Renal cortical epithelial cell (primary cell): Measurements from ENCODE around the gene HIVEP1. TPM values are rescaled to one million over a fixed set of nuclear protein-coding genes. Genes with fewer than 3 reads are reported as not detected.
A peak's percentile ranks its signal among the peaks of the same experiment; 100 is the strongest.
"Not testable (repeated sequence)": the region's sequence is repeated elsewhere in the genome, so short reads cannot be mapped to it uniquely, and the experiment has no call there.

Source experiments
- DNase-seq: peaks from one replicate; pipeline ENCODE4 v3.0.0-alpha.2; 2011; ENCODE audit warnings: low read depth
- total RNA-seq: library from RNA; depleted of rRNA; stranded (reverse); fragments of >200 nt; gene quantifications from 2 replicates; pipeline ENCODE4 v1.2.3, GENCODE V29; 2014

Gene HIVEP1
- total RNA-seq, 1 donor from 2014 or later = 15.2 TPM

- peak; percentile 72 for DNase-seq
Measured at GRCh38 chr6:12155769-12156168, 143.7 kb downstream of the HIVEP1 start.

- DNase-seq = no peak
Measured at GRCh38 chr6:12158686-12159415, 146.7 kb downstream of the HIVEP1 start.

- peak; percentile 72 for DNase-seq
Measured at GRCh38 chr6:12160326-12160725, 148.2 kb downstream of the HIVEP1 start.

- peak; percentile 59 for DNase-seq
Measured at GRCh38 chr6:12162213-12162612, 150.1 kb downstream of the HIVEP1 start.

- DNase-seq = no peak
Measured at GRCh38 chr6:12163149-12163548, 151.0 kb downstream of the HIVEP1 start.

GRCh38 chr6:12163744-12164507 lies 151.8 kb downstream of the HIVEP1 start:
- DNase-seq = no peak

GRCh38 chr6:12164508-12164770 lies 152.3 kb downstream of the HIVEP1 start:
- DNase-seq = no peak

- DNase-seq = no peak
Measured at GRCh38 chr6:12165297-12165696, 153.2 kb downstream of the HIVEP1 start.

- no peak for DNase-seq
Measured at GRCh38 chr6:12165722-12166280, 153.7 kb downstream of the HIVEP1 start.

- DNase-seq = no peak
Measured at GRCh38 chr6:12169377-12169776, 157.3 kb downstream of the HIVEP1 start.

- DNase-seq = no peak
Measured at GRCh38 chr6:12170351-12171092, 158.4 kb downstream of the HIVEP1 start.

GRCh38 chr6:12171717-12172116 lies 159.6 kb downstream of the HIVEP1 start:
- no peak for DNase-seq

- DNase-seq = no peak
Measured at GRCh38 chr6:12172572-12172971, 160.5 kb downstream of the HIVEP1 start.

- DNase-seq = no peak
Measured at GRCh38 chr6:12173181-12173580, 161.1 kb downstream of the HIVEP1 start.

GRCh38 chr6:12173661-12174060 lies 161.5 kb downstream of the HIVEP1 start:
- peak; percentile 85 for DNase-seq

- DNase-seq = peak; percentile 43
Measured at GRCh38 chr6:12174878-12175277, 162.8 kb downstream of the HIVEP1 start.

- DNase-seq = no peak
Measured at GRCh38 chr6:12175626-12176025, 163.5 kb downstream of the HIVEP1 start.

GRCh38 chr6:12176782-12177181 lies 164.7 kb downstream of the HIVEP1 start:
- DNase-seq = not testable (repeated sequence)

GRCh38 chr6:12178521-12178920 lies 166.4 kb downstream of the HIVEP1 start:
- no peak for DNase-seq

- no peak for DNase-seq
Measured at GRCh38 chr6:12181481-12181880, 169.4 kb downstream of the HIVEP1 start.

- no peak for DNase-seq
Measured at GRCh38 chr6:12182676-12183075, 170.6 kb downstream of the HIVEP1 start.

- no peak for DNase-seq
Measured at GRCh38 chr6:12185081-12185673, 173.1 kb downstream of the HIVEP1 start.
